ENCODE data around the gene TGM4.
"Not testable (repeated sequence)": the region's sequence is repeated elsewhere in the genome, so short reads cannot be mapped to it uniquely, and the experiment has no call there.

The TGM4 gene

GRCh38 chr3:44939581-44940036 lies 65.2 kb downstream of the TGM4 start:
- Histone ChIP-seq H3K27ac (no peak overlapping the region), H3K4me1 (ENCODE audit: control insufficient read depth in 1 of 2, insufficient read depth in 1 of 2, low read depth in 1 of 2, low read length in 1 of 2) (no peaks in the 10 kb centered on the region), H3K36me3 (peaks cover 90% of the 10 kb centered on the region), H3K4me3 (ENCODE audit: low read depth in 1 of 2, low read length in 1 of 2) (no peak overlapping the region), H3K9me3 (no peaks in the 10 kb centered on the region), H3K27me3 (no peaks in the 10 kb centered on the region)
- TF ChIP-seq CTCF (IDR thresholded peaks at IDR 0.05) = no peak

- TF ChIP-seq CTCF (IDR thresholded peaks at IDR 0.05) = no peak
- Histone ChIP-seq H3K4me1 (ENCODE audit: control insufficient read depth in 1 of 2, insufficient read depth in 1 of 2, low read depth in 1 of 2, low read length in 1 of 2) (no peaks in the 10 kb centered on the region), H3K4me3 (ENCODE audit: low read depth in 1 of 2, low read length in 1 of 2) (no peak overlapping the region), H3K36me3 (peaks cover 90% of the 10 kb centered on the region), H3K27me3 (no peaks in the 10 kb centered on the region), H3K27ac (no peak overlapping the region), H3K9me3 (no peaks in the 10 kb centered on the region)
Observed at GRCh38 chr3:44942202-44942921, 68.0 kb downstream of the TGM4 start.

GRCh38 chr3:44948239-44948638 lies 73.8 kb downstream of the TGM4 start:
- no peaks in the 10 kb centered on the region for H3K9me3 ChIP-seq
- H3K4me3 ChIP-seq (ENCODE audit: low read depth in 1 of 2, low read length in 1 of 2) = no peak overlapping the region
- no peak for TF ChIP-seq CTCF (IDR thresholded peaks at IDR 0.05)
- no peaks in the 10 kb centered on the region for H3K27me3 ChIP-seq
- no peak overlapping the region for H3K27ac ChIP-seq
- peaks cover 32% of the 10 kb centered on the region for H3K36me3 ChIP-seq
- peaks cover 8 to 11% of the 10 kb centered on the region in 2 experiments for H3K4me1 ChIP-seq (ENCODE audit: control insufficient read depth in 1 of 2, insufficient read depth in 1 of 2, low read depth in 1 of 2, low read length in 1 of 2)

GRCh38 chr3:44949770-44950169 lies 75.4 kb downstream of the TGM4 start:
- H3K27me3 ChIP-seq; H3K4me3 ChIP-seq (ENCODE audit: low read depth in 1 of 2, low read length in 1 of 2); H3K9me3 ChIP-seq; H3K27ac ChIP-seq: not testable (repeated sequence)
- peaks cover 16% of the 10 kb centered on the region for H3K36me3 ChIP-seq
- peaks cover 24 to 25% of the 10 kb centered on the region in 2 experiments for H3K4me1 ChIP-seq (ENCODE audit: control insufficient read depth in 1 of 2, insufficient read depth in 1 of 2, low read depth in 1 of 2, low read length in 1 of 2)

- no peak overlapping the region for H3K27ac ChIP-seq
- TF ChIP-seq CTCF (IDR thresholded peaks at IDR 0.05) = no peak
- no peak overlapping the region for H3K4me3 ChIP-seq (ENCODE audit: low read depth in 1 of 2, low read length in 1 of 2)
Observed at GRCh38 chr3:44950275-44950734, 75.9 kb downstream of the TGM4 start.

GRCh38 chr3:44952689-44953088 lies 78.3 kb downstream of the TGM4 start:
- peaks cover 45 to 47% of the 10 kb centered on the region in 2 experiments for H3K4me1 ChIP-seq (ENCODE audit: control insufficient read depth in 1 of 2, insufficient read depth in 1 of 2, low read depth in 1 of 2, low read length in 1 of 2)
- no peak overlapping the region for H3K4me3 ChIP-seq (ENCODE audit: low read depth in 1 of 2, low read length in 1 of 2)
- no peak for TF ChIP-seq CTCF (IDR thresholded peaks at IDR 0.05)
- peaks cover 7% of the 10 kb centered on the region for H3K36me3 ChIP-seq
- H3K27me3 ChIP-seq = no peaks in the 10 kb centered on the region
- no peaks in the 10 kb centered on the region for H3K9me3 ChIP-seq
- peak overlapping the region; percentile 93 for H3K27ac ChIP-seq

More at GRCh38 chr3:44950275-44950734, 75.9 kb downstream of the TGM4 start:
- peaks cover 11% of the 10 kb centered on the region for H3K36me3 ChIP-seq
- peaks cover 29 to 30% of the 10 kb centered on the region in 2 experiments for H3K4me1 ChIP-seq (ENCODE audit: control insufficient read depth in 1 of 2, insufficient read depth in 1 of 2, low read depth in 1 of 2, low read length in 1 of 2)
- no peaks in the 10 kb centered on the region for H3K27me3 ChIP-seq
- H3K9me3 ChIP-seq = no peaks in the 10 kb centered on the region
